OCI-LY7 (cell line): ENCODE data around the gene NEB. TPM values are rescaled to one million over a fixed set of nuclear protein-coding genes. Genes with fewer than 3 reads are reported as not detected.

Experiments
- BruUV-seq: library from RNA; stranded (reverse); fragments of 400-500 nt; replicated peaks from 2 replicates; lab custom pipeline; 2021; lab: Mats Ljungman, UMichigan
- CTCF ChIA-PET: fragments of 300-600 bp; sonication (Branson Sonifier 250); formaldehyde crosslinking; loops from one replicate; lab custom pipeline; 2022; ENCODE audit warnings: antibody characterized with exemption; ENCODE audit not compliant: unreplicated experiment; lab: Charles Lee
- POLR2A ChIA-PET: fragments of 300-600 bp; sonication (Branson Sonifier 250); formaldehyde crosslinking; loops from one replicate; lab custom pipeline; 2022; ENCODE audit warnings: antibody characterized with exemption; lab: Charles Lee
- DNase-seq: peaks from one replicate; pipeline ENCODE4 v3.0.0-alpha.2; 2015; ENCODE audit warnings: low spot score
- H2AFZ ChIP-seq: fragments of 200-600 bp; sonication (generic), shearing (Covaris generic); 2 replicates; pipeline ENCODE4 v1.6.1; 2014; ENCODE audit warnings: mild to moderate bottlenecking, antibody characterized with exemption, low read length, moderate library complexity
- H3K27ac ChIP-seq: fragments of 200-600 bp; sonication (generic); 2 replicates; pipeline ENCODE4 v1.5.1; 2014; ENCODE audit warnings: mixed run types, low read depth, mild to moderate bottlenecking, moderate library complexity, low read length, inconsistent platforms; ENCODE audit not compliant: poor library complexity, severe bottlenecking
- H3K36me3 ChIP-seq: fragments of 200-600 bp; sonication (generic); 2 replicates; pipeline ENCODE4 v1.6.1; 2014; ENCODE audit warnings: mild to moderate bottlenecking, antibody characterized with exemption, low read length, moderate library complexity, mixed read lengths; ENCODE audit not compliant: insufficient read depth
- H3K4me1 ChIP-seq: fragments of 200-600 bp; sonication (generic); 2 replicates; pipeline ENCODE4 v1.5.1; 2014; ENCODE audit warnings: mild to moderate bottlenecking, low read length; ENCODE audit not compliant: insufficient read depth, poor library complexity, severe bottlenecking
- H3K4me2 ChIP-seq: fragments of 200-600 bp; sonication (generic); 2 replicates; pipeline ENCODE4 v1.6.1; 2014; ENCODE audit warnings: mild to moderate bottlenecking, low read length
- H3K4me3 ChIP-seq: fragments of 200-600 bp; sonication (generic); 2 replicates; pipeline ENCODE4 v1.5.1; 2014; ENCODE audit warnings: mild to moderate bottlenecking, low read depth, low read length; ENCODE audit not compliant: poor library complexity, severe bottlenecking
- H3K79me2 ChIP-seq: fragments of 200-600 bp; sonication (generic); 2 replicates; pipeline ENCODE4 v1.6.1; 2016; ENCODE audit warnings: low read depth, mild to moderate bottlenecking, low read length, moderate library complexity, mixed read lengths; ENCODE audit not compliant: insufficient read depth
- H3K9me2 ChIP-seq: fragments of 200-600 bp; sonication (generic); 2 replicates; pipeline ENCODE4 v1.6.1; 2016; ENCODE audit warnings: mild to moderate bottlenecking, low read length, mixed read lengths; ENCODE audit not compliant: insufficient read depth
- H3K9me3 ChIP-seq: fragments of 200-600 bp; sonication (generic); 2 replicates; pipeline ENCODE4 v1.6.1; 2014; ENCODE audit warnings: mild to moderate bottlenecking, mixed run types, low read length, mixed read lengths
- H4K20me1 ChIP-seq: fragments of 200-600 bp; sonication (generic); 2 replicates; pipeline ENCODE4 v1.6.1; 2014; ENCODE audit warnings: mild to moderate bottlenecking, antibody characterized with exemption, low read length, moderate library complexity, mixed read lengths; ENCODE audit not compliant: insufficient read depth
- EZH2phosphoT487 ChIP-seq: fragments of 200-600 bp; sonication (generic); IDR thresholded peaks from 2 replicates; pipeline ENCODE4 v1.6.1; 2018; ENCODE audit warnings: low read depth, borderline replicate concordance, mild to moderate bottlenecking, mixed run types, antibody characterized with exemption, low read length, moderate library complexity, mixed read lengths
- intact Hi-C: fragments of 100-400 bp; cut with micrococcal nuclease; formaldehyde crosslinking; loops from one replicate; pipeline ENCODE4 v1.10.0; 2022; ENCODE audit not compliant: unreplicated experiment
- total RNA-seq, 2 experiments: library from RNA; depleted of rRNA in 1 of 2; stranded (reverse); fragments of >200 nt in 1 of 2; shearing (Covaris generic) in 1 of 2; gene quantifications; 2 replicates each; pipeline ENCODE4 v1.2.3, GENCODE V29; 2014 to 2022
- TF ChIP-seq, protein P1 (sequence below): fragments of 200-600 bp; sonication (generic); conservative IDR thresholded peaks from 2 replicates; pipeline ENCODE4 v1.5.1; 2014; ENCODE audit warnings: mild to moderate bottlenecking, antibody characterized with exemption, low read length, moderate library complexity, mixed read lengths

The NEB gene
- total RNA-seq, 2 experiments from 2014 or later: 0.04 to 0.38 TPM

DNA sequence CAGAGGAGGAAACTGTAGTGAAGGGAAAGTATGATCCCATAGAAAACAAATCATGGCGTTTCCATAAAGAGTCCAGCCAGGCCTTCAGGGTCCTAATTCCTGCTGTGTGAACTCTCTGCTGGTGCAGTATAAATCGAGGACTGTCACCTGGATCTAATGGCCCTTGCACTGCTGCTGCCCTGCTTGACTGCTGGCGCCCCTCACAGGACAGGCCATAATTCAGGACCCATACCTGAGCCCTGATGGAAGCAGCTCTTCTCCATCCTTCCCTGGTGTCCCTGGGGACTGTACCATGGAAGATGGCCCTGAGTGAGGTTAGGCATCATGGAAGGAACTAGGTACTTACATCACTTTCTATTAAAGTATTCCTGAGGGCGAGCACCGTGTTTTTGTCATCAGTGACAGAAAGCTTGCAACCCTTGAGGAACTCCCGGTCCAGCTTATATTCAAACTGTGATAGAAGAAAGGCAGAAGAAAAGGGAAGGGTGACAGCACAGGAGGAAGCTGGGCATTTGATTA, 207.6 kb downstream of the NEB start:
- Histone ChIP-seq H3K4me1 (no peaks in the 10 kb centered on the region), H2AFZ (no peak overlapping the region), H3K9me3 (no peaks in the 10 kb centered on the region), H3K4me3 (no peak overlapping the region), H3K4me2 (no peak overlapping the region), H3K79me2 (no peaks in the 10 kb centered on the region), H4K20me1 (no peaks in the 10 kb centered on the region), H3K36me3 (no peaks in the 10 kb centered on the region), H3K27ac (no peak overlapping the region), H3K9me2 (no peaks in the 10 kb centered on the region)
- CTCF ChIA-PET: interaction anchor here (1.1 kb wide), 1 partner anchor 22 kb away, joined by 3 read pairs; no protein-coding TSS in a partner anchor
- BruUV-seq: no TSS peak
- POLR2A ChIA-PET: no interaction called here
- TF ChIP-seq EZH2phosphoT487: no peak
- TF ChIP-seq, protein P1, sequence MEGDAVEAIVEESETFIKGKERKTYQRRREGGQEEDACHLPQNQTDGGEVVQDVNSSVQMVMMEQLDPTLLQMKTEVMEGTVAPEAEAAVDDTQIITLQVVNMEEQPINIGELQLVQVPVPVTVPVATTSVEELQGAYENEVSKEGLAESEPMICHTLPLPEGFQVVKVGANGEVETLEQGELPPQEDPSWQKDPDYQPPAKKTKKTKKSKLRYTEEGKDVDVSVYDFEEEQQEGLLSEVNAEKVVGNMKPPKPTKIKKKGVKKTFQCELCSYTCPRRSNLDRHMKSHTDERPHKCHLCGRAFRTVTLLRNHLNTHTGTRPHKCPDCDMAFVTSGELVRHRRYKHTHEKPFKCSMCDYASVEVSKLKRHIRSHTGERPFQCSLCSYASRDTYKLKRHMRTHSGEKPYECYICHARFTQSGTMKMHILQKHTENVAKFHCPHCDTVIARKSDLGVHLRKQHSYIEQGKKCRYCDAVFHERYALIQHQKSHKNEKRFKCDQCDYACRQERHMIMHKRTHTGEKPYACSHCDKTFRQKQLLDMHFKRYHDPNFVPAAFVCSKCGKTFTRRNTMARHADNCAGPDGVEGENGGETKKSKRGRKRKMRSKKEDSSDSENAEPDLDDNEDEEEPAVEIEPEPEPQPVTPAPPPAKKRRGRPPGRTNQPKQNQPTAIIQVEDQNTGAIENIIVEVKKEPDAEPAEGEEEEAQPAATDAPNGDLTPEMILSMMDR: no peak
- intact Hi-C loops: no loop called here
- no peak for DNase-seq

GRCh38 chr2:151525821-151526373, 208.4 kb downstream of the NEB start:
- Histone ChIP-seq H3K9me2 (no peaks in the 10 kb centered on the region), H3K79me2 (no peaks in the 10 kb centered on the region), H2AFZ (no peak overlapping the region), H3K27ac (no peak overlapping the region), H4K20me1 (no peaks in the 10 kb centered on the region), H3K4me2 (no peak overlapping the region), H3K9me3 (no peaks in the 10 kb centered on the region), H3K4me1 (no peaks in the 10 kb centered on the region), H3K4me3 (no peak overlapping the region), H3K36me3 (no peaks in the 10 kb centered on the region)
- ChIA-PET POLR2A (no interaction called here), CTCF (no interaction called here)
- no peak for DNase-seq
- no peak for TF ChIP-seq EZH2phosphoT487
- TF ChIP-seq, protein P1: no peak
- intact Hi-C loops: no loop called here
- BruUV-seq: no TSS peak

DNA sequence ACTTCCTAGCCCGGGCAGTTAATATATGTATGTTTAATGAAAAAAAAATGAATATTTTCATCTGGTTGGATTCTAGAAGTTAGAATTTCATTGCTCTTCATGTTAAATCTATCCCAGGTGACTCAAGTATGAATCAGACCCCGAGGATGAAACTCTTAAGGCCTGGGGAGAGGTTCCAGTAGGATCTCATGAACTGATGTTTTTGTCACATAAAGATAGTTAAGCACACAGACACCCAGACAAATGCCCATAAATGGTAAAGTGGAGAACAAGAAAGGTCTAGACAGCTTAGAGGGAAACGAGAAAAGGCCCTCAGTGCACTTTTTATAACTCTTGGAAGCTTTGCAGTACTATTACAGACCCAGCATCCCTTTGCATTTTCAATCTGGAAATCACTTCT, 210.4 kb downstream of the NEB start:
- BruUV-seq: no TSS peak
- H3K4me2 ChIP-seq: no peak overlapping the region
- TF ChIP-seq, protein P1: no peak
- intact Hi-C loops: no loop called here
- no peak for DNase-seq
- no peaks in the 10 kb centered on the region for H3K9me2 ChIP-seq
- H4K20me1 ChIP-seq: no peaks in the 10 kb centered on the region
- no peak overlapping the region for H2AFZ ChIP-seq
- no peaks in the 10 kb centered on the region for H3K4me1 ChIP-seq
- H3K9me3 ChIP-seq: no peaks in the 10 kb centered on the region
- no peak overlapping the region for H3K27ac ChIP-seq
- no peak overlapping the region for H3K4me3 ChIP-seq
- H3K36me3 ChIP-seq: no peaks in the 10 kb centered on the region
- no peaks in the 10 kb centered on the region for H3K79me2 ChIP-seq
- ChIA-PET CTCF (no interaction called here), POLR2A (no interaction called here)
